ENCODE results near the gene CTIF.

DNA sequence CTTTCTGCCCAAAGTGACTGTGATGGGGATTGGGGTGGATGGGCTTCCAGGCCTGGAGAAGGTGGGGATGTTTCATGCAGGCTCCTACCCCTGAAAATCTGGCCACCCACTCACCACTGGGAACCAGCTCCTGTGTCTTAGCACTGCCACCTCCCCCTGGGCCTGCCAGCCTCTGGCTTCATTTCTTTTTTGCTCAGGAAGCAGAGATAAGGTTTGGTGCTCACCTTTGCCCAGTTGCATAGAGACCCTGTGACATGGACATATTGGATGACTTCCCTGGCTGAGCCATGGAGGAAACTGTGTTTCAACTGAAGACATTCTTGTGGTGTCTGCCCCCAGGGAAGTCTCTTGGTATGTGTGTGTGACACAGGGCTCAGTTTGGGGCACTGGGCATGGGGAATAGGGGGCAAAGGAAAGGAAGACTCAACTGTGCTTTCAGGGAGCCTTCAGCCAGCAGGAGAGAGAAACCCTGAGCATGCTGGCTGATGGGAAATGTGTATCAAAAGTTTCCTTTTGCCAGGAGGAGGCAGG is 16.7 kb downstream of the CTIF start:
- TF ChIP-seq, protein P1, sequence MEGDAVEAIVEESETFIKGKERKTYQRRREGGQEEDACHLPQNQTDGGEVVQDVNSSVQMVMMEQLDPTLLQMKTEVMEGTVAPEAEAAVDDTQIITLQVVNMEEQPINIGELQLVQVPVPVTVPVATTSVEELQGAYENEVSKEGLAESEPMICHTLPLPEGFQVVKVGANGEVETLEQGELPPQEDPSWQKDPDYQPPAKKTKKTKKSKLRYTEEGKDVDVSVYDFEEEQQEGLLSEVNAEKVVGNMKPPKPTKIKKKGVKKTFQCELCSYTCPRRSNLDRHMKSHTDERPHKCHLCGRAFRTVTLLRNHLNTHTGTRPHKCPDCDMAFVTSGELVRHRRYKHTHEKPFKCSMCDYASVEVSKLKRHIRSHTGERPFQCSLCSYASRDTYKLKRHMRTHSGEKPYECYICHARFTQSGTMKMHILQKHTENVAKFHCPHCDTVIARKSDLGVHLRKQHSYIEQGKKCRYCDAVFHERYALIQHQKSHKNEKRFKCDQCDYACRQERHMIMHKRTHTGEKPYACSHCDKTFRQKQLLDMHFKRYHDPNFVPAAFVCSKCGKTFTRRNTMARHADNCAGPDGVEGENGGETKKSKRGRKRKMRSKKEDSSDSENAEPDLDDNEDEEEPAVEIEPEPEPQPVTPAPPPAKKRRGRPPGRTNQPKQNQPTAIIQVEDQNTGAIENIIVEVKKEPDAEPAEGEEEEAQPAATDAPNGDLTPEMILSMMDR (IDR thresholded peaks at IDR 0.05; ENCODE audit: poor library complexity), result no peak
- TF ChIP-seq EZH2 (IDR thresholded peaks at IDR 0.05; ENCODE audit: borderline replicate concordance), result no peak

All from hepatocyte (in vitro differentiated cells).